Neuronal stem cell (in vitro differentiated cells): ENCODE measurements around the gene EMC8.
"Not testable (repeated sequence)": the region's sequence is repeated elsewhere in the genome, so short reads cannot be mapped to it uniquely, and the experiment has no call there.

Source experiments
- DNase-seq: peaks from one replicate; pipeline ENCODE4 v3.0.0-alpha.2; 2013; ENCODE audit warnings: low spot score
- H2AFZ ChIP-seq: one replicate; pipeline ENCODE4 v1.6.1; 2013; ENCODE audit warnings: mild to moderate bottlenecking, low read length, inconsistent platforms
- H2AK5ac ChIP-seq: 2 replicates; pipeline ENCODE4 v1.6.1; 2013; ENCODE audit warnings: low read depth, mild to moderate bottlenecking, inconsistent platforms, low read length, moderate library complexity, mixed read lengths
- H2BK120ac ChIP-seq: 2 replicates; pipeline ENCODE4 v1.6.1; 2013; ENCODE audit warnings: low read depth, mild to moderate bottlenecking, inconsistent platforms, low read length, moderate library complexity, mixed read lengths
- H2BK12ac ChIP-seq: one replicate; pipeline ENCODE4 v1.6.1; 2013; ENCODE audit warnings: low read length, inconsistent platforms
- H2BK15ac ChIP-seq: 2 replicates; pipeline ENCODE4 v1.6.1; 2013; ENCODE audit warnings: mild to moderate bottlenecking, low read length, inconsistent platforms, mixed read lengths
- H2BK5ac ChIP-seq: one replicate; pipeline ENCODE4 v1.6.1; 2013; ENCODE audit warnings: inconsistent platforms, mild to moderate bottlenecking, low read length, moderate library complexity
- H3K14ac ChIP-seq: one replicate; pipeline ENCODE4 v1.6.1; 2013; ENCODE audit warnings: low read length, inconsistent platforms
- H3K18ac ChIP-seq: 2 replicates; pipeline ENCODE4 v1.6.1; 2013; ENCODE audit warnings: low read length, inconsistent platforms
- H3K23ac ChIP-seq: 2 replicates; pipeline ENCODE4 v1.6.1; 2013; ENCODE audit warnings: low read depth, mild to moderate bottlenecking, mixed read lengths, low read length, inconsistent platforms; ENCODE audit not compliant: poor library complexity
- H3K27ac ChIP-seq: replicated peaks from 3 replicates; pipeline ENCODE4 v1.5.1; 2013; ENCODE audit warnings: low read length, inconsistent platforms
- H3K27me3 ChIP-seq, 3 experiments: 2 replicates each; pipeline ENCODE4 v1.6.1; 2013; ENCODE audit warnings: low read length in 3 of 3, mild to moderate bottlenecking in 2 of 3, inconsistent platforms in 1 of 3, low read depth in 1 of 3, mixed read lengths in 1 of 3, moderate library complexity in 1 of 3; ENCODE audit not compliant: control insufficient read depth in 3 of 3, insufficient read depth in 3 of 3
- H3K36me3 ChIP-seq, 2 donors: replicated peaks in 1 of 2; 2 replicates each; pipeline ENCODE4 v1.6.1; 2013; ENCODE audit warnings: low read length in 2 of 2; ENCODE audit not compliant: control insufficient read depth in 2 of 2, insufficient read depth in 2 of 2
- H3K4ac ChIP-seq: 2 replicates; pipeline ENCODE4 v1.6.1; 2013; ENCODE audit warnings: inconsistent platforms, mild to moderate bottlenecking, low read length, moderate library complexity
- H3K4me1 ChIP-seq, 2 donors: 1 replicate in 1 of 2; 2 replicates in 1 of 2; pipeline ENCODE4 v1.6.1; 2013; ENCODE audit warnings: low read length in 2 of 2, low read depth in 1 of 2; ENCODE audit not compliant: control insufficient read depth in 2 of 2, insufficient read depth in 1 of 2
- H3K4me2 ChIP-seq: one replicate; pipeline ENCODE4 v1.6.1; 2013; ENCODE audit warnings: mild to moderate bottlenecking, low read length, inconsistent platforms; ENCODE audit not compliant: insufficient read depth, poor library complexity, severe bottlenecking
- H3K4me3 ChIP-seq, 2 donors: 2 replicates each; pipeline ENCODE4 v1.5.1; 2013; ENCODE audit warnings: low read length in 2 of 2, mild to moderate bottlenecking in 2 of 2, inconsistent platforms in 1 of 2, moderate library complexity in 1 of 2
- H3K79me1 ChIP-seq: one replicate; pipeline ENCODE4 v1.6.1; 2013; ENCODE audit warnings: low read depth, mild to moderate bottlenecking, inconsistent platforms, low read length, moderate library complexity
- H3K9ac ChIP-seq: one replicate; pipeline ENCODE4 v1.6.1; 2013; ENCODE audit warnings: mild to moderate bottlenecking, low read depth, low read length, inconsistent platforms; ENCODE audit not compliant: poor library complexity
- H3K9me3 ChIP-seq, 2 donors: replicated peaks in 1 of 2; 2 replicates each; pipeline versions ENCODE3 to v1.6.1; 2013; ENCODE audit warnings: low read length in 2 of 2, mild to moderate bottlenecking in 2 of 2, inconsistent platforms in 1 of 2, low read depth in 1 of 2, mixed read lengths in 1 of 2, moderate library complexity in 1 of 2; ENCODE audit not compliant: control insufficient read depth in 2 of 2, insufficient read depth in 1 of 2
- H4K8ac ChIP-seq: one replicate; pipeline ENCODE4 v1.6.1; 2013; ENCODE audit warnings: low read depth, mild to moderate bottlenecking, inconsistent platforms, low read length, moderate library complexity
- H4K91ac ChIP-seq: one replicate; pipeline ENCODE4 v1.6.1; 2013; ENCODE audit warnings: low read length, low read depth, mild to moderate bottlenecking, inconsistent platforms; ENCODE audit not compliant: poor library complexity
- WGBS, 2 donors: extraction: QIAGEN DNeasy Blood & Tissue Kit; methylation state at CpG; one replicate each; pipeline ENCODE4 v1.1.7; 2013; ENCODE audit warnings: missing lambda C conversion rate in 2 of 2, mixed read lengths in 1 of 2; ENCODE audit not compliant: insufficient read length in 2 of 2, insufficient replicate concordance in 1 of 2; ENCODE audit errors: extremely low coverage in 2 of 2; 5-methylcytosine and 5-hydroxymethylcytosine counted together

EMC8 gene

DNA sequence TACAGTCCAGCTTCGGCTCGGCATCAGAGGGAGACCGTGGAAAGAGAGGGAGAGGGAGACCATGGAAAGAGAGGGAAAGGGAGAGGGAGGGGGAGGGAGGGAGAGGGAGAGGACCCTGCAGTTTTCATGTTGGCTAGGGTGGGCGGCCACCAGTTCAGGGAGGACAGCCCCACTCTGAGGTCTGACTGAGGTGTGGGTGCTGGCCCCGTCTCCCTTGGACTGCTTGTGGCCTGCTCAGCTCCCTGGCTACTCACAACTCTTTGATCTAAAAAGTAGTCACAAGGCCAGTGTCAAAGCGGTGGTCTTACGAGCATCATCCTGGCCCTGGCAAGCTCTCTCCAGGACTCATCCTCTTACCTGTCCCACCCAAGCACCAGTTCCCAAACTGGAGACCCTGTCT is 9.6 kb upstream of the EMC8 start:
- Histone ChIP-seq H3K27me3 (peaks cover 0 to 26% (median 3%) of the 10 kb centered on the region in 3 experiments), H4K8ac (no peak overlapping the region), H2AFZ (no peak overlapping the region), H2BK15ac (no peak overlapping the region), H3K4ac (no peak overlapping the region), H2BK5ac (no peak overlapping the region), H3K9me3 (peaks cover 0 to 3% of the 10 kb centered on the region in 2 donors), H2BK120ac (no peak overlapping the region), H3K4me3 (no peak overlapping the region), H2AK5ac (no peak overlapping the region), H3K27ac (no peak overlapping the region), H3K79me1 (no peaks in the 10 kb centered on the region), H3K18ac (no peak overlapping the region), H3K14ac (no peak overlapping the region), H3K23ac (no peak overlapping the region), H3K36me3 (peaks cover 20 to 32% of the 10 kb centered on the region in 2 donors), H3K4me1 (no peaks in the 10 kb centered on the region), H4K91ac (no peak overlapping the region), H3K4me2 (no peak overlapping the region), H2BK12ac (no peak overlapping the region), H3K9ac (no peak overlapping the region)
- DNase-seq: no peak
- no CpG with 5 or more reads among the region's 7 CpGs for WGBS, 2 donors

DNA sequence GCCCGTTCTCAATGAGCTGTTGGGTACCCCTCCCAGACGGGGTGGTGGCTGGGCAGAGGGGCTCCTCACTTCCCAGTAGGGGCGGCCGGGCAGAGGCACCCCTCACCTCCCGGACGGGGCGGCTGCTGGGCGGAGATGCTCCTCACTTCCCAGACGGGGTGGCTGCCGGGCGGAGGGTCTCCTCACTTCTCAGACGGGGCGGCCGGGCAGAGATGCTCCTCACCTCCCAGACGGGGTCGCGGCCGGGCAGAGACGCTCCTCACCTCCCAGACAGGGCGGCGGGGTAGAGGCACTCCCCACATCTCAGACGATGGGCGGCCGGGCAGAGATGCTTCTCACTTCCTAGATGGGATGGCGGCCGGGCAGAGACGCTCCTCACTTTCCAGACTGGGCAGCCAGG is 8.8 kb upstream of the EMC8 start:
- not testable (repeated sequence) for H4K91ac ChIP-seq, H2AK5ac ChIP-seq, H3K79me1 ChIP-seq, H2BK15ac ChIP-seq, H3K4me1 ChIP-seq, H4K8ac ChIP-seq, H2BK120ac ChIP-seq, H3K9ac ChIP-seq, H2BK12ac ChIP-seq, H3K4ac ChIP-seq, H2AFZ ChIP-seq, H2BK5ac ChIP-seq, H3K14ac ChIP-seq, H3K18ac ChIP-seq, H3K4me3 ChIP-seq, H3K9me3 ChIP-seq, H3K4me2 ChIP-seq, H3K27ac ChIP-seq, H3K23ac ChIP-seq, DNase-seq
- H3K27me3 ChIP-seq: peaks cover 0 to 18% (median 3%) of the 10 kb centered on the region in 3 experiments
- peaks cover 23 to 40% of the 10 kb centered on the region in 2 donors for H3K36me3 ChIP-seq
- no CpG with 5 or more reads among the region's 27 CpGs for WGBS, 2 donors

DNA sequence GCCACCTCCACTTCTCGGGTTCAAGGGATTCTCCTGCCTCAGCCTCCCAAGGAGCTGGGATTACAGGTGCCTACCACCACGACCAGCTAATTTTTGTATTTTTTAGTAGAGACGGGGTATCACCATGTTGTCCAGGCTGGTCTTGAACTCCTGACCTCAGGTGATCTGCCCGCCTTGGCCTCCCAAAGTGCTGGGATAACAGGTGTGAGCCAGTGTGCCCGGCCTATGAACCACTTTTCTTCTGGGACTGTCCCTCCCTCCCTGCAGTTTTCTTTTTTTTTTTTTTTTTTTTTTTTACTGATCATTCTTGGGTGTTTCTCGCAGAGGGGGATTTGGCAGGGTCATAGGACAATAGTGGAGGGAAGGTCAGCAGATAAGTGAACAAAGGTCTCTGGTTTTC is 8.0 kb upstream of the EMC8 start:
- Histone ChIP-seq H3K36me3 (peaks cover 23 to 48% of the 10 kb centered on the region in 2 donors), H3K27me3 (peaks cover 0 to 11% (median 3%) of the 10 kb centered on the region in 3 experiments)
- not testable (repeated sequence) for H3K23ac ChIP-seq, H3K4ac ChIP-seq, H3K9me3 ChIP-seq, H4K8ac ChIP-seq, H2BK12ac ChIP-seq, H2AK5ac ChIP-seq, H3K79me1 ChIP-seq, H2AFZ ChIP-seq, H3K4me1 ChIP-seq, H3K4me3 ChIP-seq, H4K91ac ChIP-seq, DNase-seq, H3K18ac ChIP-seq, H3K4me2 ChIP-seq, H2BK15ac ChIP-seq, H2BK120ac ChIP-seq, H3K14ac ChIP-seq, H3K27ac ChIP-seq, H3K9ac ChIP-seq, H2BK5ac ChIP-seq
- WGBS, 2 donors: no CpG with 5 or more reads among the region's 6 CpGs

DNA sequence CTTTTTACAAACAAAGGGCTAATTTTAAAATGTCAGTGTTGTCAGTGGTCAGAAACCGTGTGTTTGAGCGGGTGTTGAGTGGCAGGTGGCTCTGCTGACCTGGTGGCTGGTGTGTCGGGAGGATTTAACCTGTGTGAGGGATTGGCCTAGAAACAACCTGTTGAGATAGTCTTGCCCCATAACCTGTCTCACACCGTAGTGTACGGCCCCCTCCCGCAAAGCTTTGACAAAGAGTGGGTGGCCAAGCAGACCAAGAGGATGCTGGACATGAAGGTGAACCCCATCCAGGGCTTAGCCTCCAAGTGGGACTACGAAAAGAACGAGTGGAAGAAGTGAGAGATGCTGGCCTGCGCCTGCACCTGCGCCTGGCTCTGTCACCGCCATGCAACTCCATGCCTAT is 7.2 kb upstream of the EMC8 start:
- H3K9me3 ChIP-seq: peaks cover 0 to 3% of the 10 kb centered on the region in 2 donors
- H3K4ac ChIP-seq: no peak overlapping the region
- no peak overlapping the region for H3K18ac ChIP-seq
- no peaks in the 10 kb centered on the region for H3K79me1 ChIP-seq
- no peak overlapping the region for H3K23ac ChIP-seq
- H2BK15ac ChIP-seq: no peak overlapping the region
- H3K14ac ChIP-seq: no peak overlapping the region
- H3K4me1 ChIP-seq: no peaks in the 10 kb centered on the region
- H2BK120ac ChIP-seq: no peak overlapping the region
- no peak overlapping the region for H4K91ac ChIP-seq
- H4K8ac ChIP-seq: no peak overlapping the region
- H3K27ac ChIP-seq: no peak overlapping the region
- DNase-seq: no peak
- peaks cover 0 to 3% (median under 1%) of the 10 kb centered on the region in 3 experiments for H3K27me3 ChIP-seq
- WGBS, 2 donors: no CpG with 5 or more reads among the region's 11 CpGs
- H2BK5ac ChIP-seq: no peak overlapping the region
- H3K4me2 ChIP-seq: no peak overlapping the region
- peaks cover 28 to 56% of the 10 kb centered on the region in 2 donors for H3K36me3 ChIP-seq
- H3K9ac ChIP-seq: peak overlapping the region; percentile 50
- H2AK5ac ChIP-seq: no peak overlapping the region
- no peak overlapping the region for H3K4me3 ChIP-seq
- no peak overlapping the region for H2BK12ac ChIP-seq
- no peak overlapping the region for H2AFZ ChIP-seq
